IMR-90 (cell line): ENCODE results near the gene PALLD. TPM values are rescaled to one million over a fixed set of nuclear protein-coding genes. Genes with fewer than 3 reads are reported as not detected.
A peak's percentile ranks its signal among the peaks of the same experiment; 100 is the strongest.

Source experiments
- ATAC-seq: fragments of 200-7000 bp; cut with Tn5 transposase; 2 replicates; pipeline ENCODE4 v1.9.1; 2020; ENCODE audit warnings: low read depth, mild to moderate bottlenecking, moderate library complexity
- BruUV-seq: library from RNA; stranded (reverse); fragments of 400-500 nt; replicated peaks from 2 replicates; lab custom pipeline; 2021; lab: Mats Ljungman, UMichigan
- CTCF ChIA-PET: fragments of 300-600 bp; formaldehyde crosslinking; extraction: SDS; loops from one replicate; lab custom pipeline; 2021; ENCODE audit warnings: antibody characterized with exemption; lab: Yijun Ruan, JAX
- POLR2A ChIA-PET: fragments of 300-600 bp; sonication (Branson Sonifier 250); formaldehyde crosslinking; loops from one replicate; lab custom pipeline; 2022; ENCODE audit warnings: antibody characterized with exemption; ENCODE audit not compliant: unreplicated experiment; lab: Charles Lee
- DNase-seq: peaks from one replicate; pipeline ENCODE4 v3.0.0; 2013
- H2AFZ ChIP-seq: replicated peaks from 2 replicates; pipeline ENCODE3; 2013; ENCODE audit warnings: low read length, mild to moderate bottlenecking; ENCODE audit not compliant: poor library complexity
- H2AK5ac ChIP-seq: 2 replicates; pipeline ENCODE4 v1.6.1; 2013; ENCODE audit warnings: low read depth, low read length, inconsistent platforms
- H2AK9ac ChIP-seq: replicated peaks from 2 replicates; pipeline ENCODE3; 2013; ENCODE audit warnings: mild to moderate bottlenecking, low read depth, low read length, moderate library complexity; ENCODE audit not compliant: poor library complexity
- H2BK120ac ChIP-seq: 2 replicates; pipeline ENCODE4 v1.6.1; 2013; ENCODE audit warnings: low read depth, low read length, inconsistent platforms
- H2BK15ac ChIP-seq: 3 replicates; pipeline ENCODE4 v1.6.1; 2013; ENCODE audit warnings: low read depth, low read length, inconsistent platforms
- H2BK20ac ChIP-seq: 2 replicates; pipeline ENCODE4 v1.6.1; 2013; ENCODE audit warnings: low read depth, mild to moderate bottlenecking, inconsistent platforms, low read length, moderate library complexity
- H2BK5ac ChIP-seq: 2 replicates; pipeline ENCODE4 v1.6.1; 2013; ENCODE audit warnings: mild to moderate bottlenecking, low read depth, low read length, inconsistent platforms; ENCODE audit not compliant: poor library complexity, severe bottlenecking
- H3K14ac ChIP-seq: replicated peaks from 2 replicates; pipeline ENCODE4 v1.6.1; 2013; ENCODE audit warnings: low read depth, low read length, inconsistent platforms
- H3K18ac ChIP-seq: 2 replicates; pipeline ENCODE4 v1.6.1; 2013; ENCODE audit warnings: low read depth, low read length, control low read depth
- H3K23ac ChIP-seq: 2 replicates; pipeline ENCODE4 v1.6.1; 2013; ENCODE audit warnings: low read depth, low read length, inconsistent platforms
- H3K27ac ChIP-seq: 2 replicates; pipeline ENCODE4 v1.5.1; 2013; ENCODE audit warnings: mild to moderate bottlenecking, control low read depth, low read length; ENCODE audit not compliant: insufficient read depth
- H3K27me3 ChIP-seq: 2 replicates; pipeline ENCODE4 v1.6.1; 2013; ENCODE audit warnings: low read length; ENCODE audit not compliant: control insufficient read depth, insufficient read depth
- H3K36me3 ChIP-seq: 2 replicates; pipeline ENCODE4 v1.6.1; 2013; ENCODE audit warnings: low read length, mixed read lengths; ENCODE audit not compliant: control insufficient read depth, insufficient read depth
- H3K4ac ChIP-seq: 2 replicates; pipeline ENCODE4 v1.6.1; 2013; ENCODE audit warnings: low read depth, low read length, inconsistent platforms
- H3K4me1 ChIP-seq: 2 replicates; pipeline ENCODE4 v1.6.1; 2013; ENCODE audit warnings: low read length, mixed read lengths; ENCODE audit not compliant: control insufficient read depth, insufficient read depth
- H3K4me2 ChIP-seq: 2 replicates; pipeline ENCODE4 v1.6.1; 2013; ENCODE audit warnings: low read depth, mild to moderate bottlenecking, control low read depth, low read length, moderate library complexity
- H3K4me3 ChIP-seq: 2 replicates; pipeline ENCODE4 v1.5.1; 2013; ENCODE audit warnings: low read depth, mild to moderate bottlenecking, control low read depth, low read length, moderate library complexity; ENCODE audit not compliant: insufficient read depth
- H3K56ac ChIP-seq: 2 replicates; pipeline ENCODE4 v1.6.1; 2013; ENCODE audit warnings: low read length, inconsistent platforms; ENCODE audit not compliant: insufficient read depth; ENCODE audit errors: extremely low read depth
- H3K79me1 ChIP-seq, 2 experiments: 2 replicates each; pipeline ENCODE4 v1.6.1; 2013; ENCODE audit warnings: low read length in 2 of 2, inconsistent platforms in 1 of 2, low read depth in 1 of 2
- H3K9ac ChIP-seq: 2 replicates; pipeline ENCODE4 v1.6.1; 2013; ENCODE audit warnings: low read depth, low read length, control low read depth
- H3K9me1 ChIP-seq: 2 replicates; pipeline ENCODE4 v1.6.1; 2013; ENCODE audit warnings: low read length, inconsistent platforms; ENCODE audit not compliant: insufficient read depth
- H3K9me3 ChIP-seq: 2 replicates; pipeline ENCODE4 v1.6.1; 2013; ENCODE audit warnings: low read length; ENCODE audit not compliant: control insufficient read depth, insufficient read depth
- H4K20me1 ChIP-seq: 2 replicates; pipeline ENCODE4 v1.6.1; 2013; ENCODE audit warnings: low read length, inconsistent platforms; ENCODE audit not compliant: insufficient read depth
- H4K5ac ChIP-seq: 2 replicates; pipeline ENCODE4 v1.6.1; 2013; ENCODE audit warnings: mild to moderate bottlenecking, low read depth, low read length, control low read depth
- H4K8ac ChIP-seq, 2 experiments: 2 replicates each; pipeline ENCODE4 v1.6.1; 2013; ENCODE audit warnings: low read depth in 2 of 2, low read length in 2 of 2, control low read depth in 1 of 2, inconsistent platforms in 1 of 2
- H4K91ac ChIP-seq: 2 replicates; pipeline ENCODE4 v1.6.1; 2013; ENCODE audit warnings: low read depth, low read length, inconsistent platforms; ENCODE audit not compliant: insufficient read depth
- BHLHE40 ChIP-seq: fragments of 150-350 bp; IDR thresholded peaks from 2 replicates; pipeline ENCODE4 v1.6.1; 2016; ENCODE audit warnings: mild to moderate bottlenecking, low read depth, low read length
- CEBPB ChIP-seq: IDR thresholded peaks from 2 replicates; pipeline ENCODE4 v1.6.1; 2012; ENCODE audit warnings: low read depth, low read length, improper control_type of control experiment
- CHD1 ChIP-seq: IDR thresholded peaks from 2 replicates; pipeline ENCODE4 v1.6.1; 2012; ENCODE audit warnings: low read depth, low read length, improper control_type of control experiment
- FOS ChIP-seq: fragments of 150-350 bp; IDR thresholded peaks from 2 replicates; pipeline ENCODE4 v1.6.1; 2016; ENCODE audit warnings: low read depth, low read length
- MAFK ChIP-seq: IDR thresholded peaks from 2 replicates; pipeline ENCODE4 v1.6.1; 2012; ENCODE audit warnings: low read depth, low read length, improper control_type of control experiment
- MAZ ChIP-seq: IDR thresholded peaks from 2 replicates; pipeline ENCODE4 v1.6.1; 2012; ENCODE audit warnings: low read depth, mild to moderate bottlenecking, low read length, improper control_type of control experiment, moderate library complexity, borderline replicate concordance
- MXI1 ChIP-seq: IDR thresholded peaks from 2 replicates; pipeline ENCODE4 v1.6.1; 2012; ENCODE audit warnings: low read depth, mild to moderate bottlenecking, low read length, moderate library complexity, borderline replicate concordance
- NFE2L2 ChIP-seq: fragments of 150-350 bp; IDR thresholded peaks from 2 replicates; pipeline ENCODE4 v1.6.1; 2016; ENCODE audit warnings: low read depth, mild to moderate bottlenecking, low read length
- POLR2A ChIP-seq: IDR thresholded peaks from 2 replicates; pipeline ENCODE4 v1.6.1; 2012; ENCODE audit warnings: mild to moderate bottlenecking, low read depth, low read length
- RAD21 ChIP-seq: IDR thresholded peaks from 2 replicates; pipeline ENCODE4 v1.6.1; 2012; ENCODE audit warnings: low read length, improper control_type of control experiment
- RFX5 ChIP-seq: IDR thresholded peaks from 2 replicates; pipeline ENCODE4 v1.8.0; 2012; ENCODE audit warnings: low read depth, mild to moderate bottlenecking, low read length, moderate library complexity
- SMC3 ChIP-seq: fragments of 150-350 bp; IDR thresholded peaks from 2 replicates; pipeline ENCODE4 v1.6.1; 2016; ENCODE audit warnings: low read depth, mild to moderate bottlenecking, antibody characterized with exemption, low read length, moderate library complexity
- WGBS, 2 experiments: methylation state at CpG; one replicate each; pipeline versions ENCODE4 v1.1.5 to v1.1.7; 2013; ENCODE audit warnings: missing lambda C conversion rate in 2 of 2; ENCODE audit not compliant: insufficient read length in 1 of 2; ENCODE audit errors: extremely low coverage in 2 of 2; 5-methylcytosine and 5-hydroxymethylcytosine counted together
- dilution Hi-C: fragments of 300-500 bp; cut with HindIII; formaldehyde crosslinking; loops from one replicate; pipeline ENCODE4 v1.14.3; 2018; ENCODE audit warnings: low sequenced_read_pairs; ENCODE audit not compliant: unreplicated experiment
- in situ Hi-C: fragments of 300-500 bp; cut with MboI; formaldehyde crosslinking; loops from 3 replicates; pipeline ENCODE4 v1.14.3; 2019; ENCODE audit warnings: low sequenced_read_pairs, inconsistent platforms, mixed read lengths
- intact Hi-C: fragments of 100-400 bp; cut with micrococcal nuclease; formaldehyde crosslinking; loops from 2 replicates; pipeline ENCODE4 v1.10.0; 2022
- polyA plus RNA-seq, 3 experiments: library from polyadenylated mRNA; depleted of rRNA; stranded (reverse); fragments of >200 nt; gene quantifications; 2 replicates each; pipeline ENCODE4 v1.2.3, GENCODE V29; 2012; ENCODE audit warnings: low replicate concordance in 1 of 3
- total RNA-seq: library from RNA; depleted of rRNA; stranded (reverse); fragments of >200 nt; gene quantifications from 2 replicates; pipeline ENCODE4 v1.2.3, GENCODE V29; 2012
- TF ChIP-seq, protein P1 (sequence below): conservative IDR thresholded peaks from 2 replicates; pipeline ENCODE4 v1.5.1; 2012; ENCODE audit warnings: mild to moderate bottlenecking, low read depth, low read length, improper control_type of control experiment
- TF ChIP-seq, protein P2 (sequence below): fragments of 150-350 bp; IDR thresholded peaks from 2 replicates; pipeline ENCODE4 v1.6.1; 2016; ENCODE audit warnings: low read depth, mild to moderate bottlenecking, low read length, moderate library complexity, borderline replicate concordance

The PALLD gene
- total and polyA plus RNA-seq, 2 of the 4 experiments (the other 2 are of a cell fraction) = 91.0 to 91.9 TPM

GRCh38 chr4:168831919-168832762 lies 335.3 kb downstream of the PALLD start:
- Histone ChIP-seq H3K36me3 (peaks cover 8% of the 10 kb centered on the region), H3K23ac (peak overlapping the region; percentile 98), H3K14ac (peak overlapping the region; percentile 93), H3K56ac (peak overlapping the region; percentile 89), H4K91ac (peak overlapping the region; percentile 91), H3K79me1 (peaks cover 0 to 32% of the 10 kb centered on the region in 2 experiments; a peak in 2 of 4 replicates), H3K9me3 (no peaks in the 10 kb centered on the region), H4K8ac (peak overlapping the region; percentile 63 to 88), H4K20me1 (peaks cover 42% of the 10 kb centered on the region), H3K4me3 (peak overlapping the region; percentile 81), H3K4ac (peak overlapping the region; percentile 91), H4K5ac (peak overlapping the region; percentile 80), H3K9ac (peak overlapping the region; percentile 96), H2BK15ac (peak overlapping the region; percentile 93), H3K18ac (peak overlapping the region; percentile 62; the same call in 1 of the 2 replicates), H3K4me1 (peaks cover 8% of the 10 kb centered on the region), H2AFZ (peak overlapping the region; percentile 93), H3K27ac (peak overlapping the region; percentile 98), H2BK20ac (peak overlapping the region; percentile 93), H2AK5ac (peak overlapping the region; percentile 89), H3K4me2 (peak overlapping the region; percentile 89), H2AK9ac (peak overlapping the region; percentile 98), H3K27me3 (no peaks in the 10 kb centered on the region), H2BK5ac (peak overlapping the region; percentile 88), H3K9me1 (peaks cover 14% of the 10 kb centered on the region), H2BK120ac (peak overlapping the region; percentile 92)
- ATAC-seq (peak; percentile 73), DNase-seq (peak; percentile 78)
- CTCF ChIA-PET = interaction anchor here (0.6 to 1.3 kb wide), 6 partner anchors 9 to 318 kb away, joined by 3 to 5 read pairs (median 4); no protein-coding TSS in a partner anchor
- peak; percentile 75 for TF ChIP-seq MAZ
- peak; percentile 44; the same call in 1 of the 2 replicates for TF ChIP-seq NFE2L2
- TF ChIP-seq, protein P1, sequence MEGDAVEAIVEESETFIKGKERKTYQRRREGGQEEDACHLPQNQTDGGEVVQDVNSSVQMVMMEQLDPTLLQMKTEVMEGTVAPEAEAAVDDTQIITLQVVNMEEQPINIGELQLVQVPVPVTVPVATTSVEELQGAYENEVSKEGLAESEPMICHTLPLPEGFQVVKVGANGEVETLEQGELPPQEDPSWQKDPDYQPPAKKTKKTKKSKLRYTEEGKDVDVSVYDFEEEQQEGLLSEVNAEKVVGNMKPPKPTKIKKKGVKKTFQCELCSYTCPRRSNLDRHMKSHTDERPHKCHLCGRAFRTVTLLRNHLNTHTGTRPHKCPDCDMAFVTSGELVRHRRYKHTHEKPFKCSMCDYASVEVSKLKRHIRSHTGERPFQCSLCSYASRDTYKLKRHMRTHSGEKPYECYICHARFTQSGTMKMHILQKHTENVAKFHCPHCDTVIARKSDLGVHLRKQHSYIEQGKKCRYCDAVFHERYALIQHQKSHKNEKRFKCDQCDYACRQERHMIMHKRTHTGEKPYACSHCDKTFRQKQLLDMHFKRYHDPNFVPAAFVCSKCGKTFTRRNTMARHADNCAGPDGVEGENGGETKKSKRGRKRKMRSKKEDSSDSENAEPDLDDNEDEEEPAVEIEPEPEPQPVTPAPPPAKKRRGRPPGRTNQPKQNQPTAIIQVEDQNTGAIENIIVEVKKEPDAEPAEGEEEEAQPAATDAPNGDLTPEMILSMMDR = no peak
- TF ChIP-seq RAD21 = peak; percentile 7; the same call in 1 of the 2 replicates
- TF ChIP-seq MAFK = no peak
- TF ChIP-seq BHLHE40 = 0 out of 2 replicates have a peak, but pooled peaks have one; percentile 21
- TF ChIP-seq SMC3 = peak; percentile 19; the same call in 1 of the 2 replicates
- peak; percentile 41; the same call in 1 of the 2 replicates for TF ChIP-seq MXI1
- TF ChIP-seq, protein P2, sequence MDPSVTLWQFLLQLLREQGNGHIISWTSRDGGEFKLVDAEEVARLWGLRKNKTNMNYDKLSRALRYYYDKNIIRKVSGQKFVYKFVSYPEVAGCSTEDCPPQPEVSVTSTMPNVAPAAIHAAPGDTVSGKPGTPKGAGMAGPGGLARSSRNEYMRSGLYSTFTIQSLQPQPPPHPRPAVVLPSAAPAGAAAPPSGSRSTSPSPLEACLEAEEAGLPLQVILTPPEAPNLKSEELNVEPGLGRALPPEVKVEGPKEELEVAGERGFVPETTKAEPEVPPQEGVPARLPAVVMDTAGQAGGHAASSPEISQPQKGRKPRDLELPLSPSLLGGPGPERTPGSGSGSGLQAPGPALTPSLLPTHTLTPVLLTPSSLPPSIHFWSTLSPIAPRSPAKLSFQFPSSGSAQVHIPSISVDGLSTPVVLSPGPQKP = no peak
- TF ChIP-seq CHD1 = no peak; the same call in 1 of the 2 replicates
- TF ChIP-seq CEBPB = no peak
- peak; percentile 99 for TF ChIP-seq POLR2A
- peak; percentile 67 for TF ChIP-seq FOS
- TF ChIP-seq RFX5 = no peak
- dilution Hi-C loops = no loop called here
- WGBS, 2 experiments = 1% methylated on average over 30 of the region's 68 CpGs; no CpG with 5 or more reads in 1 of the 2 experiments
- in situ Hi-C loops = no loop called here
- BruUV-seq = no TSS peak
- POLR2A ChIA-PET = interaction anchor here (0.5 to 3.0 kb wide), 14 partner anchors 8 to 345 kb away, joined by 3 to 40 read pairs (median 6); partner anchors contain the start of gene CBR4
- intact Hi-C loops = loop anchor here (1.0 to 10.0 kb wide), 6 partner anchors 16 to 647 kb away; partner anchors contain the start of gene DDX60L
